HL-60 (cell line): ENCODE data around the gene OR4D2.

ENCODE experiments used
- DNase-seq, 2 experiments: peaks; one replicate each; pipeline ENCODE4 v3.0.0-alpha.2; 2010 to 2020; ENCODE audit warnings: low read depth in 1 of 2, low spot score in 1 of 2
- H3K27ac ChIP-seq: fragments of 250-450 bp; sonication (Bioruptor Pico); replicated peaks from 2 replicates; pipeline ENCODE4 v1.5.1; 2020; ENCODE audit warnings: mild to moderate bottlenecking, moderate library complexity
- H3K27me3 ChIP-seq: fragments of 250-450 bp; sonication (Bioruptor Pico); 2 replicates; pipeline ENCODE4 v1.5.1; 2021; ENCODE audit warnings: mild to moderate bottlenecking, moderate library complexity; ENCODE audit not compliant: insufficient read depth, poor library complexity, severe bottlenecking
- H3K4me3 ChIP-seq: replicated peaks from 2 replicates; pipeline ENCODE4 v1.5.1; 2011; ENCODE audit warnings: mild to moderate bottlenecking, control low read depth, low read length; ENCODE audit not compliant: insufficient read depth
- GABPA ChIP-seq: IDR thresholded peaks from 2 replicates; pipeline ENCODE4 v1.6.1; 2012; ENCODE audit warnings: low read depth
- POLR2AphosphoS5 ChIP-seq: IDR thresholded peaks from 2 replicates; pipeline ENCODE4 v1.6.1; 2012; ENCODE audit warnings: low read depth
- SPI1 ChIP-seq: IDR thresholded peaks from 2 replicates; pipeline ENCODE4 v1.6.1; 2012; ENCODE audit warnings: low read depth, mild to moderate bottlenecking, borderline replicate concordance
- TF ChIP-seq, protein P1 (sequence below): IDR thresholded peaks from 2 replicates; pipeline ENCODE4 v1.6.1; 2012; ENCODE audit warnings: low read depth; ENCODE audit not compliant: insufficient replicate concordance
- TF ChIP-seq, protein P2 (sequence below): IDR thresholded peaks from one replicate; pipeline ENCODE4 v1.5.1; 2011; ENCODE audit warnings: low read length, control low read depth, inconsistent platforms; ENCODE audit not compliant: insufficient read depth

The OR4D2 gene

DNA sequence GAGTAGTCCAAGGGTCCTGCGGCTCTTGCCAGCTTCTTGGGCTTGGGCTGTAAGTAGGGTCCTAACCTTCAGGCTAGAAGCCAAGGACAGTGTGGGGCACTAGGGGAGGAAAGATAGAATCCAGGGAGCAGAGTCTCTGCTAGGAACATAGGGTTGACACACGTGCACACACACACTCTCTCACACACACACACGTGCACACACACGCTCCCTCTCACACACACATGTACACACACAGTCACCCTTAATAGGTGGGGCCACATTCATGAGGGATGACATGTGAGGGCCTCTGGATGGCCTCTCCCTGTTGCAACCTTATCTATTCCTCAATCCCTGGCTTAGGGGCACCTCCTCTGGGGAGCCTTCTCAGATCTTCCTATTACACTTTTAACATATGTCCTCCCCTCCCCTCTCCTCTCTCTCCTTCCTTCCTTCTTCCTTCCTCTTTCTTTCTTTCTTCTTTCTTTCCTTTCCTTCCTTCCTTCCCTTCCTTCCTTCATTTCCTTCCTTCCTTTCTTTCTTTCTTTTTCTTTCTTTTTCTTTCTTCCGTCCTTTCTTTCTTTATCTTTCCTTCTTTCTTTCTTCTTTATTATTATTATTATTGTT lies 28.8 kb downstream of the OR4D2 start:
- DNase-seq = no peak
- H3K4me3 ChIP-seq = no peak overlapping the region
- H3K27ac ChIP-seq = no peak overlapping the region
- TF ChIP-seq, protein P1, sequence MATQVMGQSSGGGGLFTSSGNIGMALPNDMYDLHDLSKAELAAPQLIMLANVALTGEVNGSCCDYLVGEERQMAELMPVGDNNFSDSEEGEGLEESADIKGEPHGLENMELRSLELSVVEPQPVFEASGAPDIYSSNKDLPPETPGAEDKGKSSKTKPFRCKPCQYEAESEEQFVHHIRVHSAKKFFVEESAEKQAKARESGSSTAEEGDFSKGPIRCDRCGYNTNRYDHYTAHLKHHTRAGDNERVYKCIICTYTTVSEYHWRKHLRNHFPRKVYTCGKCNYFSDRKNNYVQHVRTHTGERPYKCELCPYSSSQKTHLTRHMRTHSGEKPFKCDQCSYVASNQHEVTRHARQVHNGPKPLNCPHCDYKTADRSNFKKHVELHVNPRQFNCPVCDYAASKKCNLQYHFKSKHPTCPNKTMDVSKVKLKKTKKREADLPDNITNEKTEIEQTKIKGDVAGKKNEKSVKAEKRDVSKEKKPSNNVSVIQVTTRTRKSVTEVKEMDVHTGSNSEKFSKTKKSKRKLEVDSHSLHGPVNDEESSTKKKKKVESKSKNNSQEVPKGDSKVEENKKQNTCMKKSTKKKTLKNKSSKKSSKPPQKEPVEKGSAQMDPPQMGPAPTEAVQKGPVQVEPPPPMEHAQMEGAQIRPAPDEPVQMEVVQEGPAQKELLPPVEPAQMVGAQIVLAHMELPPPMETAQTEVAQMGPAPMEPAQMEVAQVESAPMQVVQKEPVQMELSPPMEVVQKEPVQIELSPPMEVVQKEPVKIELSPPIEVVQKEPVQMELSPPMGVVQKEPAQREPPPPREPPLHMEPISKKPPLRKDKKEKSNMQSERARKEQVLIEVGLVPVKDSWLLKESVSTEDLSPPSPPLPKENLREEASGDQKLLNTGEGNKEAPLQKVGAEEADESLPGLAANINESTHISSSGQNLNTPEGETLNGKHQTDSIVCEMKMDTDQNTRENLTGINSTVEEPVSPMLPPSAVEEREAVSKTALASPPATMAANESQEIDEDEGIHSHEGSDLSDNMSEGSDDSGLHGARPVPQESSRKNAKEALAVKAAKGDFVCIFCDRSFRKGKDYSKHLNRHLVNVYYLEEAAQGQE = no peak
- TF ChIP-seq SPI1 (no peak), GABPA (no peak), POLR2AphosphoS5 (no peak)
- TF ChIP-seq, protein P2, sequence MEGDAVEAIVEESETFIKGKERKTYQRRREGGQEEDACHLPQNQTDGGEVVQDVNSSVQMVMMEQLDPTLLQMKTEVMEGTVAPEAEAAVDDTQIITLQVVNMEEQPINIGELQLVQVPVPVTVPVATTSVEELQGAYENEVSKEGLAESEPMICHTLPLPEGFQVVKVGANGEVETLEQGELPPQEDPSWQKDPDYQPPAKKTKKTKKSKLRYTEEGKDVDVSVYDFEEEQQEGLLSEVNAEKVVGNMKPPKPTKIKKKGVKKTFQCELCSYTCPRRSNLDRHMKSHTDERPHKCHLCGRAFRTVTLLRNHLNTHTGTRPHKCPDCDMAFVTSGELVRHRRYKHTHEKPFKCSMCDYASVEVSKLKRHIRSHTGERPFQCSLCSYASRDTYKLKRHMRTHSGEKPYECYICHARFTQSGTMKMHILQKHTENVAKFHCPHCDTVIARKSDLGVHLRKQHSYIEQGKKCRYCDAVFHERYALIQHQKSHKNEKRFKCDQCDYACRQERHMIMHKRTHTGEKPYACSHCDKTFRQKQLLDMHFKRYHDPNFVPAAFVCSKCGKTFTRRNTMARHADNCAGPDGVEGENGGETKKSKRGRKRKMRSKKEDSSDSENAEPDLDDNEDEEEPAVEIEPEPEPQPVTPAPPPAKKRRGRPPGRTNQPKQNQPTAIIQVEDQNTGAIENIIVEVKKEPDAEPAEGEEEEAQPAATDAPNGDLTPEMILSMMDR = no peak
- H3K27me3 ChIP-seq = no peaks in the 10 kb centered on the region

DNA sequence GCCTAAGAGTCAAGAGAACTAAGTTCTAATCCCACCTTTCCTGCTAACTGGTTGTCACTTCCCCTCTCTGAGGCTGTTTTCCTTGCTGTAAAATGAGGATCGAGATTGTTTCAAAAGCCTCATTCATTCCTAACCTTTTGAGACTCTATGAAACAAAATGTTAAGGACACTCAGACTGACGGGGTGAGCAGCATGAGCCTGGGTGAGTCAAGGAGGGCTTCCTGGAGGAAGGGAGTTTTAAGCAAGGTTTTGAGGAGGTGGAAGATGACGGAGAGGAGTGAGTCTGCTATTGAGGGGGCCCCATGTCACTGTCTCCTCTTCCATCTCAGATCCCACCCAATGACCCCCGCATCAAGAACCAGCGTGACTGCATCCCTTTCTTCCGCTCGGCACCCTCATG lies 29.8 kb downstream of the OR4D2 start:
- Histone ChIP-seq H3K27ac (no peak overlapping the region), H3K4me3 (no peak overlapping the region), H3K27me3 (no peaks in the 10 kb centered on the region)
- TF ChIP-seq POLR2AphosphoS5 (no peak), SPI1 (no peak), GABPA (no peak)
- TF ChIP-seq, protein P2 = no peak
- TF ChIP-seq, protein P1 = no peak
- no peak for DNase-seq

DNA sequence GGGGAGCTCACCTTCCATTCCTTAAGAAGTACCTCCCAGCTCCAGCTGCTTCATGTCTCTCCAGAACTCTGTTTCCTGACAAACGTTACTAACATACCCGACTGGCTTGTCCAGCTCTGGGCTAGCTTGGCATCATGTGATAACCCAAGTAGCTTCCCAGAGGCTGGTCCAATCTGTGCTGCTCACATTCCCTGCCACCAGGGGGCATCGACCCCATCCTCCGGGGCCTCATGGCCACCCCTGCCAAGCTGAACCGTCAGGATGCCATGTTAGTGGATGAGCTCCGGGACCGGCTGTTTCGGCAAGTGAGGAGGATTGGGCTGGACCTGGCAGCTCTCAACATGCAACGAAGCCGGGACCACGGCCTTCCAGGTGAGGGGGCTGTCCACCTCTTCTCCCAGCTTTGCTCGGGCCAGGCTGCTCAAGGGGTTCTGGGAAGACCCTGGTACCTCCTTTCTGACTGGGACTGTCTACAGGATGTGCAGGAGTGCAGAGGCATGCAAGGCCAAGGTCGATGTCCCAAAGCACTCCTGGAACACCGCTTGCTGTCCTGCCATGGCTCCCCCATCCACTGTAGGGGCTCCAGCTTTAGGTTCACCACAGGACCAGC lies 33.3 kb downstream of the OR4D2 start:
- DNase-seq = peak in 1 of 2 experiments; percentile 61
- Histone ChIP-seq H3K27me3 (no peaks in the 10 kb centered on the region), H3K27ac (no peak overlapping the region), H3K4me3 (no peak overlapping the region)
- TF ChIP-seq GABPA (no peak), SPI1 (no peak), POLR2AphosphoS5 (no peak)
- TF ChIP-seq, protein P2 = peak; percentile 21
- TF ChIP-seq, protein P1 = no peak
